ENCODE data around the gene TBC1D1.

Gene TBC1D1

GRCh38 chr4:38132107-38132673 is 241.3 kb downstream of the TBC1D1 start:
- H3K27ac ChIP-seq: peak overlapping the region; percentile 36
- H3K9me3 ChIP-seq (ENCODE audit: control insufficient read depth, low read length): no peaks in the 10 kb centered on the region
- no peaks in the 10 kb centered on the region for H3K36me3 ChIP-seq (ENCODE audit: control insufficient read depth, insufficient read depth, low read length)
- no peak overlapping the region for H2AFZ ChIP-seq
- no peak overlapping the region for H3K9ac ChIP-seq
- H3K4me3 ChIP-seq (ENCODE audit: low read depth, low read length): no peak overlapping the region
- no peaks in the 10 kb centered on the region for H3K79me2 ChIP-seq
- H3K27me3 ChIP-seq (ENCODE audit: control insufficient read depth, insufficient read depth, low read length): no peaks in the 10 kb centered on the region
- peak overlapping the region; percentile 37 for H3K4me2 ChIP-seq (ENCODE audit: low read length)
- peaks cover 7% of the 10 kb centered on the region for H3K4me1 ChIP-seq
- TF ChIP-seq CTCF (IDR thresholded peaks at IDR 0.05): no peak

- H3K27me3 ChIP-seq (ENCODE audit: control insufficient read depth, insufficient read depth, low read length): no peaks in the 10 kb centered on the region
- H3K36me3 ChIP-seq (ENCODE audit: control insufficient read depth, insufficient read depth, low read length): no peaks in the 10 kb centered on the region
- H3K4me1 ChIP-seq: peaks cover 7% of the 10 kb centered on the region
- no peak for TF ChIP-seq CTCF (IDR thresholded peaks at IDR 0.05)
- H2AFZ ChIP-seq: no peak overlapping the region
- H3K27ac ChIP-seq: no peak overlapping the region
- H3K4me2 ChIP-seq (ENCODE audit: low read length): no peak overlapping the region
- no peaks in the 10 kb centered on the region for H3K9me3 ChIP-seq (ENCODE audit: control insufficient read depth, low read length)
- H3K9ac ChIP-seq: no peak overlapping the region
- no peak overlapping the region for H3K4me3 ChIP-seq (ENCODE audit: low read depth, low read length)
- H3K79me2 ChIP-seq: no peaks in the 10 kb centered on the region
Observed at GRCh38 chr4:38132843-38133662, 242.2 kb downstream of the TBC1D1 start.

GRCh38 chr4:38133711-38134480 is 243.0 kb downstream of the TBC1D1 start:
- no peaks in the 10 kb centered on the region for H3K27me3 ChIP-seq (ENCODE audit: control insufficient read depth, insufficient read depth, low read length)
- no peaks in the 10 kb centered on the region for H3K36me3 ChIP-seq (ENCODE audit: control insufficient read depth, insufficient read depth, low read length)
- no peak for TF ChIP-seq CTCF (IDR thresholded peaks at IDR 0.05)
- H3K4me1 ChIP-seq: peaks cover 7% of the 10 kb centered on the region
- H3K9ac ChIP-seq: no peak overlapping the region
- no peaks in the 10 kb centered on the region for H3K79me2 ChIP-seq
- no peaks in the 10 kb centered on the region for H3K9me3 ChIP-seq (ENCODE audit: control insufficient read depth, low read length)
- H3K4me3 ChIP-seq (ENCODE audit: low read depth, low read length): no peak overlapping the region
- no peak overlapping the region for H3K27ac ChIP-seq
- H2AFZ ChIP-seq: no peak overlapping the region
- H3K4me2 ChIP-seq (ENCODE audit: low read length): no peak overlapping the region

- Histone ChIP-seq H3K36me3 (ENCODE audit: control insufficient read depth, insufficient read depth, low read length) (no peaks in the 10 kb centered on the region), H3K27ac (no peak overlapping the region), H3K79me2 (no peaks in the 10 kb centered on the region), H3K9me3 (ENCODE audit: control insufficient read depth, low read length) (no peaks in the 10 kb centered on the region), H3K4me2 (ENCODE audit: low read length) (no peak overlapping the region), H3K4me1 (peaks cover 7% of the 10 kb centered on the region), H3K27me3 (ENCODE audit: control insufficient read depth, insufficient read depth, low read length) (no peaks in the 10 kb centered on the region), H2AFZ (no peak overlapping the region), H3K9ac (no peak overlapping the region), H3K4me3 (ENCODE audit: low read depth, low read length) (no peak overlapping the region)
- TF ChIP-seq CTCF (IDR thresholded peaks at IDR 0.05): no peak
Observed at GRCh38 chr4:38135201-38135600, 244.3 kb downstream of the TBC1D1 start.

All from parathyroid adenoma (tissue), 2 donors.